Measurements from ENCODE around the gene QPCT.
"Not testable (repeated sequence)": the region's sequence is repeated elsewhere in the genome, so short reads cannot be mapped to it uniquely, and the experiment has no call there.

The QPCT gene

GRCh38 chr2:37394796-37395555 is 50.5 kb downstream of the QPCT start:
- no peak for DNase-seq

DNA sequence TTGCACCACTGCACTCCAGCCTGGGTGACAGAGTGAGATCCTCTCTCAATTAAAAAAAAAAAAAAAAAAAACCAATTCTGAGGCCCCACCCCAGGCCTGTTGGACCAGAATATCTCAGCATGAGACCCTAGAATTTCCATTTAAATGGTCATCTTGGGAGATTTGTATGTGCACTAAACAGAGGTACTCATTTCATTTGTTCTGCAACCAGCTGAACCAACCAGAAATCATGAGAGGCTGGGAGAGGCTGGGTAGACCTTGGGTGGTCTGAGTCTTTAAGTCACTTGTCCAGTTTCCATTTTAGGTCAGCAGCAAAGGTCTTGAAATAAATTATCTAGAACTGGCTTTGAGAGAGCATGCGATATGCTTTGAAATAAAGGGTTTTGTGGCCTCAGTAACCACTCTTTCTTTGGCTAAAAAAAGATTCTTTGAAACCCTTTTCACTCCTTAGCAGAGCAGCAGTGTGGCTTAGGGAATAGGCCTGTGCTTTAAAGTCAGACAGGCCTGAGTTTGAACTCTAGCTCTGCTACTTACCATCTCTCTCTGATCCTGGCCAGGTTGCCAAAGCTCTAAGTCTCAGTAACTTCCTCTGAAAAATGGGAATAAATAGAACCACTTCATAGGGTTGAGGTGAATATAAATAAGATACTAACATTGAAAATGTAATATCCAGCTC is 52.6 kb downstream of the QPCT start:
- no peak for DNase-seq

DNA sequence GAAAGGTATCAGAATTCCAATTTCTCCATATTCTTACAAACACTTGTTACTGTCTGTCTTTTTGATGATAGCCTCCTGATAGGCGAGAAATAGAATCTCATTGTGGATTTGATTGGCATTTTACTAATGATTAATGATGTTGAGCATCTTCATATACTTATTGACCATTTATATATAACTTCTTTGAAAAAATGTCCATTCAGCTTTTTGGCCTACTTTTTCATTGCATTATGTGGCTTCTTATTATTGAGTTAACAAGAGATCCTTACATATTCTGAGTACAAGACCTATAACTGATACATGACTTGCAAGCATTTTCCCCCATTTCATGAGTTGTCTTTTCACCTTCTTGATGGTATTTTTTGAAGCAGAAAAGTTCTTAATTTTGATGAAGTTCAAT is 54.6 kb downstream of the QPCT start:
- DNase-seq, result no peak

DNA sequence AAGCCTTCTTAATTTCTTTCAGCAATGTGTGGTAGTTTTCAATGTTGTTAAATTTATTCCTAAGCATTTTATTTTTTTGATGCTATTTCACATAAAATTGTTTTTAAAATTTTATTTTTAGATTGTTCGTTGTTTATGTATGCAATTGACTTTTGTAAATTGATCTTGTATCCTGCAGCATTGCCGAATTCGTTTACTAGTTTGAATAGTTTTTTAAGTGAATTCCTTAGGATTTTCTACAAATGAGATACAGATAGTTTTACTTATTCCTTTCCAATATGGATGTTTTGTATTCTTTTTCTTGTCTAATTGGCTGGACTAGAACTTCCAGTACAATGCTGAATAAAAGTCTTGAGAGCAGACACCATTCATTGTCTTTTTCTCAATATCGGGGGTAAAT is 55.6 kb downstream of the QPCT start:
- no peak for DNase-seq

DNA sequence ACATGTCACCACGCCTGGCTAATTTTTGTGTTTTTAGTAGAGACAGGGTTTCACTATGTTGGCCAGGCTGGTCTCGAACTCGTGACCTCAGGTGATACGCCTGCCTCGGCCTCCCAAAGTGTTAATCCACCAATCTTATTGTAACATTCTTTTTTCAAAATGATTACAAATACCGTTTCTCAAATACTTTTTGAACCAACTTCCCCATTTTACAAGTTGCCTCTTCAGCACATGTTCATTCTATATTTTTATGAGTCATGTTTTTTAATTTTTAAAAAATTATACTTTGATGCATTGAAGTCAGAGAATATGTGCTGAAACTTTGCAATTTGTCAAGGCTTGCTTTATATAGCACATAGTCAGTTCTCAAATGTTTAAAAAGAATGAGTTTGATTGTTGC is 58.2 kb downstream of the QPCT start:
- no peak for DNase-seq

- DNase-seq, result no peak
Observed at GRCh38 chr2:37405781-37406180, 61.4 kb downstream of the QPCT start.

GRCh38 chr2:37412231-37412630 is 67.8 kb downstream of the QPCT start:
- DNase-seq, result no peak

DNA sequence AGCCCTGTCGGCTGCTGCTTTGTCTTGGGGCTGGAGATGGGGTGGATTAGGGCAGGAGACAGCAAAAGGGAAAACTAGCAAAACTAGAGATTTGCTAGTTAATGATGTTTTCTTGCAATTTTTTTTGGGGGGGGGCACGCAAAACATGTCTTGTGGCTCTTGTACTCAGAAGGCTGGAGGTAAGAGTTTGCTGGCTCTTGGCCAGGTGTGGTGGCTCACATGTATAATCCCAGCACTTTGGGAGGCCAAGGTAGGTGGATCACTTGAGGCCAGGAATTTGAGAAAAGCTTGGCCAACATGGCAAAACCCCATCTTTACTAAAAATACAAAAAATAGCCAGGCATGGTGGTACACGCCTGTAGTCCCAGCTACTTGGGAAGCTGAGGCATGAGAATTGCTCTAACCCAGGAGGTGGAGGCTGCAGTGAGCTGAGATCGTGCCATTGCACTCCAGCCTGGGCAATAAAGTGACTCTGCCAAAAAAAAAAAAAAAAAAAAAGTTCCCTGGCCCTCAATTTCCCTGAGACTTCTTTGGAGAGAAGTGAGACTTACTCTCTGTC is 69.6 kb downstream of the QPCT start:
- DNase-seq, result not testable (repeated sequence)

DNA sequence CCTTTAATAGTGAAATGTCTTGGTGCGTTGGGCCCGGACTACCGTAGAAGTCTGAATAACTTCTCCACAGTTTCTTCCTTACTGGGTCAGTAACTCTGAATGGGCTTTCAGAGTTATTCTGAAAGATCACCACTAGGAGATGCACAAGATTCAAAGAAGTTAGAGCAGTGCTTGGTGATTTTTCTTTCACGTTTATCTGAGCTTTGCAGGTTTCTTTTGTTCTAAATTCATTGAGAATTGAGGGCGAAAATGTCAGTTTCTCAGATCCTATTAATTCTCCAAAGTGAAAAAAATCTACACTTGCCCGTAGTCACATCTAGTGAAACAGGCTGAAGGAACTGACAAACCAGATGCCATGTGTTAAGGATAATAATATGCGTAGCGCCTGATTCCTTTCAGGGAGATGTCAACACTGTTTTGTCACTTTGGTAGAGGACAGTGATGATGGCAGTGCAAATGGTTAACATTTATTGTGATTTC is 70.1 kb downstream of the QPCT start:
- DNase-seq, result peak; percentile 72

GRCh38 chr2:37415128-37415820 is 70.8 kb downstream of the QPCT start:
- DNase-seq, result peak; percentile 8

DNA sequence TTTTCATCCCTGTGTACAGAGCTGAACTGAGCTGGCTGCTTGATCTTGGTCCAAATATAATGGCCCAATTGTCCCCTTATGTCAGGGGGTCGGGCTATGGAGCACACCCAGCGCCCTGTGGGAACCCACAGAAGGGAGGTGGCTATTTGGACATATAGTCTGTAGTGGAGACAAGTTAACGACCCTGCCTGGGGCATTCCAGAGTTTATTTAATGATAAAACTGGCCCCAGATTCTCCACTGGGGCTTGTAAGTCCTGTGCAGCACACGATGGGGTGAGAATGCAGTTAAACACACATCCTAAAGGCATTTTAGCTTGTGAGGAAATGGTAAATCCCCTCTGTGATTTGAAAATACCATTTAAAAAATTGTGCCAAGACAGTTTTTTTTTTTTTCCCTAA is 72.9 kb downstream of the QPCT start:
- DNase-seq, result no peak

GRCh38 chr2:37418956-37419355 is 74.5 kb downstream of the QPCT start:
- DNase-seq, result no peak

GRCh38 chr2:37421686-37422085 is 77.3 kb downstream of the QPCT start:
- DNase-seq, result no peak

GRCh38 chr2:37422816-37423215 is 78.4 kb downstream of the QPCT start:
- DNase-seq, result no peak

Measured in NCI-H510A treated with DMSO at 0.1 percent for 48 hours (cell line).